AML-193 (cell line): ENCODE measurements around the gene MAPK8IP1.

ENCODE experiments used
- DNase-seq, 2 experiments: peaks; one replicate each; lab custom pipeline; 2025; lab: John Stamatoyannopoulos, UW

MAPK8IP1 gene

GRCh38 chr11:45926536-45927331 lies 41.3 kb downstream of the MAPK8IP1 start:
- DNase-seq = no peak

GRCh38 chr11:45927332-45927683 lies 41.9 kb downstream of the MAPK8IP1 start:
- no peak for DNase-seq

GRCh38 chr11:45927684-45928413 lies 42.4 kb downstream of the MAPK8IP1 start:
- DNase-seq = no peak

- DNase-seq = no peak
Observed at GRCh38 chr11:45928535-45929215, 43.2 kb downstream of the MAPK8IP1 start.

- DNase-seq = no peak
Observed at GRCh38 chr11:45929486-45930030, 44.1 kb downstream of the MAPK8IP1 start.

- no peak for DNase-seq
Observed at GRCh38 chr11:45930031-45930794, 44.8 kb downstream of the MAPK8IP1 start.

- DNase-seq = no peak
Observed at GRCh38 chr11:45930951-45931570, 45.6 kb downstream of the MAPK8IP1 start.

GRCh38 chr11:45931739-45932138 lies 46.3 kb downstream of the MAPK8IP1 start:
- no peak for DNase-seq

GRCh38 chr11:45932217-45932616 lies 46.8 kb downstream of the MAPK8IP1 start:
- no peak for DNase-seq

GRCh38 chr11:45933131-45933831 lies 47.8 kb downstream of the MAPK8IP1 start:
- DNase-seq = no peak

GRCh38 chr11:45933846-45934579 lies 48.6 kb downstream of the MAPK8IP1 start:
- DNase-seq = no peak

GRCh38 chr11:45934580-45935318 lies 49.3 kb downstream of the MAPK8IP1 start:
- no peak for DNase-seq

- DNase-seq = no peak
Observed at GRCh38 chr11:45935349-45936064, 50.1 kb downstream of the MAPK8IP1 start.

- no peak for DNase-seq
Observed at GRCh38 chr11:45936511-45937054, 51.1 kb downstream of the MAPK8IP1 start.

- no peak for DNase-seq
Observed at GRCh38 chr11:45937916-45938315, 52.5 kb downstream of the MAPK8IP1 start.

GRCh38 chr11:45939836-45940235 lies 54.4 kb downstream of the MAPK8IP1 start:
- DNase-seq = no peak

GRCh38 chr11:45941285-45941684 lies 55.8 kb downstream of the MAPK8IP1 start:
- DNase-seq = no peak

GRCh38 chr11:45942381-45942780 lies 56.9 kb downstream of the MAPK8IP1 start:
- no peak for DNase-seq
